OCI-LY3 (cell line): ENCODE results near the gene ZNF428.

Source experiments
- H2AFZ ChIP-seq: fragments of 200-600, 300-600 bp; shearing (Covaris generic); 2 replicates; pipeline ENCODE4 v1.6.0; 2014; ENCODE audit warnings: antibody characterized with exemption, low read depth, low read length
- H3K27ac ChIP-seq: fragments of 200-600, 300-600 bp; sonication (generic); 2 replicates; pipeline ENCODE4 v1.5.1; 2014; ENCODE audit warnings: mild to moderate bottlenecking, low read length, moderate library complexity, mixed read lengths
- H3K27me3 ChIP-seq: fragments of 200-600, 300-600 bp; sonication (generic); 2 replicates; pipeline ENCODE4 v1.6.1; 2014; ENCODE audit warnings: low read depth, low read length, mixed read lengths
- H3K36me3 ChIP-seq: fragments of 200-600, 300-600 bp; sonication (generic); replicated peaks from 2 replicates; pipeline ENCODE3; 2014; ENCODE audit warnings: low read depth, low read length, mixed read lengths
- H3K4me1 ChIP-seq: fragments of 300-600, 200-600 bp; sonication (generic); 2 replicates; pipeline ENCODE4 v1.6.1; 2014; ENCODE audit warnings: low read length, mixed read lengths
- H3K4me2 ChIP-seq: fragments of 200-600, 300-600 bp; sonication (generic); 2 replicates; pipeline ENCODE4 v1.6.1; 2014; ENCODE audit warnings: low read length, mixed read lengths
- H3K4me3 ChIP-seq: fragments of 300-600, 200-600 bp; sonication (generic); 2 replicates; pipeline ENCODE4 v1.5.1; 2014; ENCODE audit warnings: antibody characterized with exemption, mild to moderate bottlenecking, low read length, moderate library complexity
- H3K79me2 ChIP-seq: fragments of 300-600, 200-600 bp; shearing (Covaris generic); 2 replicates; pipeline ENCODE4 v1.6.1; 2014; ENCODE audit warnings: mild to moderate bottlenecking, low read length, mixed read lengths
- H3K9ac ChIP-seq: fragments of 300-600, 200-600 bp; shearing (Covaris generic); 2 replicates; pipeline ENCODE4 v1.6.0; 2014; ENCODE audit warnings: mild to moderate bottlenecking, low read length, moderate library complexity
- H3K9me3 ChIP-seq: fragments of 200-600, 300-600 bp; shearing (Covaris generic); 2 replicates; pipeline ENCODE4 v1.6.1; 2014; ENCODE audit warnings: low read length, mixed read lengths; ENCODE audit not compliant: insufficient read depth
- H4K20me1 ChIP-seq: fragments of 200-600, 300-600 bp; sonication (generic); 2 replicates; pipeline ENCODE4 v1.6.1; 2016; ENCODE audit warnings: low read length, mixed read lengths; ENCODE audit not compliant: insufficient read depth
- EZH2phosphoT487 ChIP-seq: fragments of 200-600 bp; shearing (Covaris generic); IDR thresholded peaks from 2 replicates; pipeline ENCODE4 v1.6.1; 2018; ENCODE audit warnings: antibody characterized with exemption, mixed run types, low read depth
- TF ChIP-seq, protein P1 (sequence below): fragments of 200-600, 300-600 bp; sonication (generic); IDR thresholded peaks from 2 replicates; pipeline ENCODE4 v1.5.1; 2014; ENCODE audit warnings: antibody characterized with exemption, low read length, low read depth

ZNF428 gene

DNA sequence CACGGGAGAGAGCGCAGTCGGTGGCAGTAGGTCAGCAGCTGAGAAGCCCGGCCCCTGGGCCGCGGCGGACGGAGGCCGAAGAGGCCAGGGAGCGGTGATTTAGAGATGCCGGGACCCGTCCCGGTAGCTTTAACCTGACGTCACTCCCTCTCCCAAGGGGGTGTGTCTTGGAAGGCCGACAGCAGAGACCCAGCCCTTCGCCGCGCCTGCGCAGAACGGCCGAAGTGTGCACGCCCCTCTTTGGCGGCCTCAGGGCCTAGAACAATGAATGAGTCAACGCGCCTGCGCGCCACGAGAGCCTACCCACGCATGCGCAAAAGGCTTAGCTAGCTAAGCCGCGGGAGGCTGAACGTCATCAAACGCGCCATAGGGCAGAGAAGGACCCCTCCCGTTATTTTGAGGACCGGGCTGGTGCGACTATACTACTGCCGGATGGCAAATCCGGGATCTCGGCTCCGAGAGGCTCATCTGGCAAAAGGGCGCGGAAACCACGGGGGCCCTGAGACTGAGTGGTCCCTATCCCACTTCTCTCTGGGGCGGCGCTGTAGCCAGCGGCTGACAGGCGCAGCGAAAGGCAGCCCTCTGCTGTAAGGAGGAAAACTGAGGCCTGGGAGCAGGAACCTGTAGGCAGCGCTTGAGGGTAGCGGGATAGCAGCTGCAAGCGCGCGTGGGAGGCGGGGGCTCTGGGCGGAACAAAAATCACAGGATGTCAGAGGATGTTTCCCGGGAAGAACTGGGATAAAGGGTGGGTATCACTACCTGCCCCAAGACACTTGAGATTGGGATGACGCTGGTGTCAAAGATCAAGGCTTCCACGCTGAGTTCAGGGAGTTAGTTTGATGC is 23.2 kb downstream of the ZNF428 start, which contains the start of the genes IRGQ and ZNF576:
TSS of gene IRGQ (minus strand) at position 136 of the 843 bp plus-strand sequence. CDS start 796 bp downstream, outside the sequence.
TSS of gene ZNF576 (plus strand) at position 597 of the 843 bp plus-strand sequence. CDS start 514 bp downstream, outside the sequence.
- H3K27ac ChIP-seq: peak within 1 kb of the TSS; percentile 81
- peak within 1 kb of the TSS; percentile 91 for H3K4me3 ChIP-seq
- no peaks in the 10 kb centered on the region for H3K9me3 ChIP-seq
- H2AFZ ChIP-seq: peak within 1 kb of the TSS; percentile 70
- H3K9ac ChIP-seq: peak within 1 kb of the TSS; percentile 88
- H3K79me2 ChIP-seq: peaks cover 47% of the 10 kb centered on the region
- H3K4me1 ChIP-seq: peaks cover 22% of the 10 kb centered on the region
- no peaks in the 10 kb centered on the region for H4K20me1 ChIP-seq
- TF ChIP-seq, protein P1, sequence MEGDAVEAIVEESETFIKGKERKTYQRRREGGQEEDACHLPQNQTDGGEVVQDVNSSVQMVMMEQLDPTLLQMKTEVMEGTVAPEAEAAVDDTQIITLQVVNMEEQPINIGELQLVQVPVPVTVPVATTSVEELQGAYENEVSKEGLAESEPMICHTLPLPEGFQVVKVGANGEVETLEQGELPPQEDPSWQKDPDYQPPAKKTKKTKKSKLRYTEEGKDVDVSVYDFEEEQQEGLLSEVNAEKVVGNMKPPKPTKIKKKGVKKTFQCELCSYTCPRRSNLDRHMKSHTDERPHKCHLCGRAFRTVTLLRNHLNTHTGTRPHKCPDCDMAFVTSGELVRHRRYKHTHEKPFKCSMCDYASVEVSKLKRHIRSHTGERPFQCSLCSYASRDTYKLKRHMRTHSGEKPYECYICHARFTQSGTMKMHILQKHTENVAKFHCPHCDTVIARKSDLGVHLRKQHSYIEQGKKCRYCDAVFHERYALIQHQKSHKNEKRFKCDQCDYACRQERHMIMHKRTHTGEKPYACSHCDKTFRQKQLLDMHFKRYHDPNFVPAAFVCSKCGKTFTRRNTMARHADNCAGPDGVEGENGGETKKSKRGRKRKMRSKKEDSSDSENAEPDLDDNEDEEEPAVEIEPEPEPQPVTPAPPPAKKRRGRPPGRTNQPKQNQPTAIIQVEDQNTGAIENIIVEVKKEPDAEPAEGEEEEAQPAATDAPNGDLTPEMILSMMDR: no peak
- TF ChIP-seq EZH2phosphoT487: no peak
- no peaks in the 10 kb centered on the region for H3K27me3 ChIP-seq
- H3K4me2 ChIP-seq: peak within 1 kb of the TSS; percentile 93
- H3K36me3 ChIP-seq: peaks cover 31% of the 10 kb centered on the region

DNA sequence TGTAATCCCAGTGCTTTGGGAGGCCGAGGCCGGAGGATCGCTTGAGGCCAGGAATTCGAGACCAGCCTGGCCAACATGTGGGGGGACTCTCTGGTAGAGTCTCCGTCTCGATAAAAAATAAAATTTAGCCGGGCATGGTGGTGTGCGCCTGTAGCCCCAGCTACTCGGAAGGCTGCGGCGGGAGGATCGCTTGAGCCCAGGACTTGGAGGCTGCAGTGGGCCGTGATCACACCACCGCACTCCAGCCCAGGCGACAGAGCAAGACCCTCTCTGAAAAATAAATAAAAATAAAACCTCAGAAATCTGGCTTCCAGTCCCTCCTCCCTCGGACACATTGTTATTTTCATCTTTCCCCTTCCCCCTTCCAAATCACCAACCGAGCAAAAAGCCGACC is 23.8 kb downstream of the ZNF428 start:
- Histone ChIP-seq H3K36me3 (peaks cover 31% of the 10 kb centered on the region), H2AFZ (no peak overlapping the region), H3K27ac (peak overlapping the region; percentile 41)

DNA sequence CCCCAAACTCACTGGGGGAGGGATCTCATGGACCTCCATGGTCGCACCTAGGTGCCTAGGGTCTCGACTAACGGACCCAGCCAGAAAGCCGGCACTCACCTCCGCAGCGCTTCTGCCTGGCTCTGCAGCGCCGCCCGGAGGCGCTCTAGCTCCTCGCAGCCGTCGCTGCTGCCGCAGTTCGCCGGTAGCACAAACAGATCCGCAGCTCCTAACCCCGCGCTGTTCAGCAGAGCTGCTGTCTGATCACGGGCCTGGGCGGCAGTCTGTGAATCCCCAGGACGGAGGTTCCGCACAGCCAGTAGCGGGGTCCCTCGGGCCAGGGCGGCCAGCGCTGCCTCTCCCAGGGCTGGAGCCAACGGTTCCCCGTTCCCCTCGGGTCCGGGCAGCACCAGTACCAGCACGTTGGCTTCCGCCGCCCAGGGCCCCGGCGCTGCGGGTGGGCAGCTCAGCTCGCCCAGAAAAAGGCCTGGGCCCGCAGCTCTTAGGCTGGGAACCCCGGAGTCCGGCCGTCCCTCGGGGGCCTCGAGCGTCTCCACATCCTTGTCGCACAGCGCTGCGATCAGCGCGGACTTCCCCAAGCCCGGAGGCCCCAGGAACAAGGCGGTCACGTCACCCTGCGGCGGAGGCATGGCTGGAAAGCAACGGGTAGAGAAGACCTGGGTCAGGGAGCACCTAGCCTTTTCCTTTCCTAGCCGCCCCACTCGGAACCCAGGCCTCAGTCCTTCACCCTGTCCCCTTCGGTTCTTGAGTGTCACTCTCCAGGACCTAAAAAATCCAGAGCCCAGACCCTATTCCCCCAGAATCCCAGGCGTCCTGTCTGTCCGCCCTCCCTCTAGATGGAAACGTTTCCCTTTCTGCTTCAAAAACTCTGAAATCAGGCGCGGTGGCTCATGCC is 24.5 kb downstream of the ZNF428 start:
- no peaks in the 10 kb centered on the region for H4K20me1 ChIP-seq
- peaks cover 27% of the 10 kb centered on the region for H3K36me3 ChIP-seq
- peaks cover 47% of the 10 kb centered on the region for H3K79me2 ChIP-seq
- peak overlapping the region; percentile 41 for H3K27ac ChIP-seq
- peak overlapping the region; percentile 78 for H3K4me3 ChIP-seq
- H2AFZ ChIP-seq: no peak overlapping the region; the same call in 1 of the 2 replicates
- H3K27me3 ChIP-seq: no peaks in the 10 kb centered on the region
- no peak for TF ChIP-seq EZH2phosphoT487
- TF ChIP-seq, protein P1: peak; percentile 67
- no peaks in the 10 kb centered on the region for H3K9me3 ChIP-seq
- peaks cover 22% of the 10 kb centered on the region for H3K4me1 ChIP-seq
- peak overlapping the region; percentile 77 for H3K4me2 ChIP-seq
- peak overlapping the region; percentile 84 for H3K9ac ChIP-seq

More for the DNA sequence above, 23.8 kb downstream of the ZNF428 start:
- H3K9me3 ChIP-seq: no peaks in the 10 kb centered on the region
- peaks cover 47% of the 10 kb centered on the region for H3K79me2 ChIP-seq
- peaks cover 22% of the 10 kb centered on the region for H3K4me1 ChIP-seq
- no peaks in the 10 kb centered on the region for H4K20me1 ChIP-seq
- H3K4me3 ChIP-seq: peak overlapping the region; percentile 78
- TF ChIP-seq EZH2phosphoT487: no peak
- TF ChIP-seq, protein P1: no peak
- peak overlapping the region; percentile 84 for H3K9ac ChIP-seq
- H3K27me3 ChIP-seq: no peaks in the 10 kb centered on the region
- peak overlapping the region; percentile 77 for H3K4me2 ChIP-seq
